H4 (cell line): ENCODE data around the gene CD164. TPM values are rescaled to one million over a fixed set of nuclear protein-coding genes. Genes with fewer than 3 reads are reported as not detected.

ENCODE experiments used
- total RNA-seq: library from RNA; depleted of rRNA; stranded (reverse); fragments of >200 nt; shearing (Covaris generic); gene quantifications from 2 replicates; pipeline ENCODE4 v1.2.3, GENCODE V29; 2014; rRNA removed

CD164 gene
- total RNA-seq, 1 experiment from 2014 or later = 115 TPM

Other genes starting within 250 kb of the CD164 start
- 1.0 TPM in 1 of 2 replicates, not detected in the other for gene PPIL6, start 58.2 kb upstream of the CD164 start, total RNA-seq
- 11.2 and 12.9 TPM in 2 replicates for gene SMPD2, start 58.3 kb upstream of the CD164 start, total RNA-seq
- 3.5 and 5.8 TPM in 2 replicates for gene MICAL1, start 73.3 kb upstream of the CD164 start, total RNA-seq
- gene ZBTB24, start 100.8 kb upstream of the CD164 start, total RNA-seq = 5.2 and 6.1 TPM in 2 replicates